Hematopoietic multipotent progenitor cell treated with erythropoietin and hydrocortisone succinate and interleukin-3 and kit ligand, for 15 days (in vitro differentiated cells): Measurements from ENCODE around the gene CADM1.

Experiments used
- DNase-seq: peaks from one replicate; pipeline ENCODE4 v3.0.0-alpha.2; 2015; ENCODE audit warnings: low spot score

CADM1 gene

DNA sequence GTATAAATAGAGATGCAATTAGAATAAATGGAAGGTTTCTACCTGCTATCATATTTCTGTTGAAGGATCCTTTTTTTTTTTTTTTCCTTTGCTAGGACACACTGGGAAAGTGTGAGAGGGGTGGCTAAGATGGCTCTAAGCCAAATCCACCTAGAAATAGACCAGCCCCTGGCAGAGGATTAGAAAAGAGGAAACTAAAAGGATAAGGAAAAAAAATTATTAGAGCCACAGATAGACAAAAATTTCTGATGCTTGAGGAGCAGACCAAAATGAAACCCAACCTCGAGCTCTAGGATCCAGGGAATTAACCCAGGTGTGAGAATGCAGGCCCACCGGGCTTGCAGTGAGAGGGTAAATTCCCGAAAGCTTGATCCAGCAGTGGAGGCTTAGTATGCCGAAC is 262.3 kb downstream of the CADM1 start:
- no peak for DNase-seq

DNA sequence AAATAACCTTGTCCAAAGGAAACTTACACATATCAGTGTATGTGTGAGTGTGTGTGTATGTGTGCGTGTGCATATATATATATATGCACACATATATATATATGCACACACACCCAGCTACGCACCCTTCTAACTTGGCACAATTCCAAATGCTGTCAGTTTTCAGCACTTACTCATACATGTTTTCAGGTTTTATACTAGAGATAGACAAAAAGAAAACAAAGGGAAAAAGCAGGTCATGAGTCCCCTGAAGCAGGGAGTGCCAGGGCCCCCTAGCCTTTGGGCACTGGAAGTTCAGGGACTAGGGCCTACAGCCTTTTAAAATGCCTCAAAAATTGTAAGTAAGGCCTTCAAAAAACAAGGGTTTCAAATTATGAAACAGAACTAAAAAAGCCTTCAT is 265.4 kb downstream of the CADM1 start:
- no peak for DNase-seq

DNA sequence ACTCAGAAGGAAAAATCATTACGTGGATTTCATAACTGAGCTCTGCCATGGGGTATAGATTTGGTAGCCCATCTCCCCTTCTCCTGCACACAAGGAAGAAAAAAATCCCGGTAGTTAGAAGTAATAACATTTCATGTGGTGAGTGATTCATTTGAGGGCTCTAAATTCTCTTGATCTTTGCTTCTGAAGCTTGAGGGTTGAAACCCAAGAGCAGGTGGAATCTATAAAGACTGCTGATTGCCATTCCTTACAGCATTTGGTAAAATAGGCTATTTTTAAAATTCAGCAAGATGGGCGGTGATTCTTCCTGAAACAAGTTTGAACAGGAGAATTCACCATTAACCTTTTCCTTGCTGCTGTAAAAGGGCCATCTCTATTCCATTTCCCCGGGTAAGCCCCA is 266.1 kb downstream of the CADM1 start:
- DNase-seq, result no peak

DNA sequence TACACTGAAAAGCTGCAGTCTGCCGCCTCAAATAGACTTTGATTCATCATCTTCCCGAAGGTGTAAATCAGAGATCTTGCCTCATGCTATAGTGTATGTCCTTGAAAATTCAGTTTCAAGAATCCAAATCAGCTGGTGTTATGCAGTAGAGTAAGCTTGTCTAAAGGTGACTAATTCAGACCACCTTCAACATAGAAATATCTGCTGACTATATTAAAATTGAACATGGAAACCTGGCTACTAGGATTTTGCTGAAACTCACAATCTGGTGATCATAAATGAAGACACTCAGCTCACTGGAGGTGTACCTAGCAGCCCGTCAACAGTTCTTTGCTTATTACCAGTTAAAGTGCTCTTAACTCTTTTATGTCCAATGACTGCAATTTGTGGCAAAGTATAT is 266.6 kb downstream of the CADM1 start:
- DNase-seq, result no peak

DNA sequence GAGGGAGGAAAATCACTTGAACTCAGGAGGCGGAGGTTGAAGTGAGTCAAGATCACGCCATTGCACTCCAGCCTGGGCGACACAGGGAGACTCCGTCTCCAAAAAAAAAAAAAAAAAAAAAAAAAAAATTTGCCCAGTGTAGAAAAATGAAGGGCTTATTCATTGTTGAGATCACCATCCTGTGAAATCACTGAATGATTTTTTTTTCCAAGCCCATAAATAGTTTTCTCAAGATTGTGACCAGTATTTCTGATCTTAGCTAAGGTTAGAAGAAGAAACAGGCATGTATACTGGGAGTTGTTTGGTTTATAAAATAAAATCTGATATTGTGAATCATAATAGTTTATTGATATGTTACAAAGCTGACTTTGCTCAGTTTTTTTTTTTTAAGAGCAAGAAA is 269.4 kb downstream of the CADM1 start:
- no peak for DNase-seq

DNA sequence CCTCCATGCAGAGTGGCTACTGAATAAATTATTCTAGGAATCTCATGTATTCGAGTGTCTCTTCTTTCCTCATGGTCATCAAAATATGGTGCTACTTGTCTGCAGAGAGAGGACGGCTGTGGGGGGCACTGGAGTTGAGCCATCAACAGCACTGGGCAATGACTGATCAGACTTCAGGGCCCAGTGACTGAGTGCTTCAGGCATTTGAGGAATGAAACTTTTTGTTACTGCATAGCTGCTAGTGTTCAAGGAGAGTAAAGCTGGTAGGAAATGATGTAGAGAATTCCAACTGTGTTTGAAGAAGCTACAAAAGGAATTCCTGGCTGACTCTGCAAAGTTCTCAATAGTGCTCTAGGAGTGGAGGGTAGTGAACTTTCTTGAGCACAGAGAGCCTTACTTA is 277.7 kb downstream of the CADM1 start:
- no peak for DNase-seq

DNA sequence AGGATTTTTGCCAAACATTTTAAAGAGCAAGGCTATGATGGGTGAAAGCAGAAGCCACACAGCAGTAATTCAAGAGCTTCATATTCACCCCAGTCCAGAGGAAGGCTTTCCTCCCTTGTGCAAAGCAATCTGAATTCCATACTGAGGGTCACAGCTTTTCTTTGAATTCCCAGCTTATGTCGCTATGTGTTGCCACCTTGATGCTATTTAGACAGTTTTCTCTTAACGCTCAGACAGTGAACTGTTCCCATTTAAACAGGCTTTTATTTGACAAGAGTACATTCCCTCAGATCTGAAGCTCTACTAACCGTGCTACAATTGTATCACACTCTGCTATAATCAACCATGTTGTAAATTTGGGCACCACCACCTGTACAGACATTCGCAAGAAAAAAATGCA is 279.7 kb downstream of the CADM1 start:
- no peak for DNase-seq

DNA sequence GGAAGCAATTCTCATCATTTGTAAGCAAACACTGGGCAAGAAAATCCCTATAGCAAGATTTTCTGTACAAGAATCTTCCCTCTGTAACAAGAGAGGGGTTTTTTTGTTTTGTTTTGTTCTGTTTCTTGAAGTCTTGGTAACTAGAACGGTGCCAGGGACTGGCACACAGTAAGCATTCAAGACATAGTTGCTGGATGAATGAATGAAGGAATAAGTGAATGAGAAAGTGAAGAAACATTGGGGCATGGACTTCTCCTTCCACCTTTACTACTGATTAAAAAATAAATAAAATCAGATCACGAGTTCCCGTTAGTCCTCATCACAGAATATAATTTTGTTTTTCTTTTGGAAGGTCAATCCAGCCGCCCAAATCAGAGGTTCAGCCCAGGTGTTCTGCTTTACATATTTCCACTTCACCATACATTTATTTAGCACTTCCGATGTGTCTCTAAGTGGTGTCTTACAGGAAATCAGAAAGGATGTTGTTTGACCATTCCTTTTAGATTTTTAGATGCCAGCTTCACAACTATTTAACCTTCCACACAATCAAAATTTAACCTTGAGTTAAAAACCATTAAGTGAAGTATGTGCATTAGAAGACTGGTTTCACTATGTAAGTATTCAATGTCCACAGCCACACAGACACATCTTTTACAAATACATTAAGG is 281.2 kb downstream of the CADM1 start:
- no peak for DNase-seq

DNA sequence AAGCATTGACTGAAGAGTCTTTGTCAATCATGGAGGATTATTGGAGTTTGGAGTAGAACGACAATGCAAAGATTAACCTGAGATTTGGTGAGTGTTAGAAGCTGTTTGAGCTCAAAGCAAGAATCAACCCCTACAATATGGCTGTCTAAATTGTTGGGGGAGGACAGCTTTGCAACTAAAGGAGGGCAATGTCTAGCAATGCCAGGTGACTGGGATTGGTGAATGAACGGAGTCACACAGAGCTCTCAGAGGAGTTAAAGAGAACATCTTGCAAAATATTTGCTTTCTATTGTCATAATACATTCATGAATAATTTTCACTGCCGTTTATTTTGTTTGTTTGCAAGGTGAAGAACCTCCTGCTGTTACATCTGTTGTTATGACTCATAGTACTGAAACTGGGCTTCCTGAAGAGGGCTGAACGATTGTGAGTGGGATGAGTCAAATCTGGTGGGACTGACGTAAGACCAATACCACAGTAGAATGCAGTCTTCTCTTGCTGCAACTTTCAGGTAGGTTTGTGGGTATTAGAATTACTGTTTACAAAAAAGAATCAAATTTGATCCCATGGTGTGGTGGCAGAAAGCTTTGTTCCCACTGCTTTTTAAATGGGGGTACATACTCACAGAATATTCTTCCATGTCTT is 281.9 kb downstream of the CADM1 start:
- DNase-seq, result no peak

DNA sequence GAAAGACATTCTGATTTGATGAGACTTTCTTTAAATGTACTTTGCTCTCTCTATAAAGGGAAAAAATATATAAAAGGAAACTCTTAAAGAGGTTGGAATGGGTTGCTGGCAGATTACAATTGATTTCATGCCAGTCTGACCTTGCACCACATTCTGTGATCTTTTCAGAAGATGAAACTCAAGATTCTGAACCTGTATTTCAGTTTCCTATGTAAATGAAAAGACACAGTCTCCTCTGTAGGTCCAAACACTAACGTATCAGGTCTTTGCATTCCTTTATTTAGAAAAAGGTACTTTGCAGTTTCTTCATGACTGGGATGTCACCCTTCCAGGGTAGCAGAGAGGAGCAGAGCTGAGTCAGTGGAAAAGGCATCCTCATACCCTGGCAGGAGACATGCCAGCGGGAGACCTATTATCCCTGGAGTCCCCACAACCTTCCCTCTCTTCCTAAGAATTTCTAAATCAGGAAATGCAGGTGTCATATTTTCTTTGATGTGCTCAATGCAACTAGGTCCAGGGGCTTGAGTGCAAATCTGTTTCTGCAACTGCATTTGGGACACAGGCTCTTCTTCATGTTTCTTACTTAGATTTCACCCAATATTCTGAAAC is 282.6 kb downstream of the CADM1 start:
- DNase-seq, result no peak

DNA sequence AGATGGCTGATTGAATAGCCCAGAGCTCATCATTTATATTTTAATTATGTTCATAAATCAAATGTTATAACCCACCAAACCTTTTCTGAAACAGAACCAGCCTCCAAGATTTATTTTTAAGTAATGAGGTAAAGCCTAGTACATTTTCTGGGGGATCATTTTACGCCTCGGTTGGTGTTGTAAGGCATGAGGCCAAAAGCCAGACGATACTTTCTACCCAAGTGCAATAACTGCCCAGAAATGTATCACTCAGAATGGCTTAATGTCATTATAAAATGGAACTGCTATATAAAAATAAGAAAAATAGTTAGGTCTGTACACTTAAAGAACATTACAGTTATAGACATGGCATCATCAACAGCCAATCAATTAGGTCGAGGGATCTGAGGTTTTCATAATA is 283.3 kb downstream of the CADM1 start:
- no peak for DNase-seq

DNA sequence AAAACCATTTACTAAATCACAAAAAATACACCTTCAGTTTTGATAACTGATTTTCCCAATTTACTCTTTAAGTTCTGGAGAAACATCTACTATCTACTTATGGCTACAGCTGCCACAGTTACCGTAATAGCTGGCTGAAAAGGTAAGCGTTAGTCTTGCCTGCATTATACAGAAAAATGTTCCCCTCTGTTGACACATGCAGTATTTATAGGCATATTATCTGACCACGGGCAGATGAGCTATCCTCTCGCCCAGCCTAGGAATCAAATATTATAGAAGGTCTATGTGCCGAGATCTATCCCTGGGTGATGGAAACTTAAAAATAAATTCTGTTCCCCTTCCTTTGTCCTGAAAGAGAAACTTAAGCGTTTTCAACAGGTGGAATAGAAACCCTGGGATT is 283.8 kb downstream of the CADM1 start:
- DNase-seq, result no peak

DNA sequence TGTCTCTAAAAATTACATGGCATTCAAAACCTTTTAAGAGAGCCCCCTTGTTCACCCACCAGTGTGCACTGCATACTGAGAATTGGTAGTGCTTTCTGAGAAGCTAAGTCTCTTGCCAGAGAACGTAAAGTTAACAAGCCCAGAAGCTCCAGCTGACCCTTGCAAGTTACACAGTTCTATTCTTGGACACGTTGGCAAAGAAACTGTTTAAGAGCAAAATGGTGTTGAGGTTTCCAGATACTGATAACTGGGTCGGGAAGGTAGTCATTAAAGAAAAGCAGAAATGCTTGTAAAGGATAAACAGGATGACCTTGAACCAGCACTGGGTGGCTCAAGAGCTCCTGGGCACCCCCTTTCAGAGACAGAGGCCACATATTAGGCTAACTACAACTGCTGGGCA is 284.8 kb downstream of the CADM1 start:
- no peak for DNase-seq

DNA sequence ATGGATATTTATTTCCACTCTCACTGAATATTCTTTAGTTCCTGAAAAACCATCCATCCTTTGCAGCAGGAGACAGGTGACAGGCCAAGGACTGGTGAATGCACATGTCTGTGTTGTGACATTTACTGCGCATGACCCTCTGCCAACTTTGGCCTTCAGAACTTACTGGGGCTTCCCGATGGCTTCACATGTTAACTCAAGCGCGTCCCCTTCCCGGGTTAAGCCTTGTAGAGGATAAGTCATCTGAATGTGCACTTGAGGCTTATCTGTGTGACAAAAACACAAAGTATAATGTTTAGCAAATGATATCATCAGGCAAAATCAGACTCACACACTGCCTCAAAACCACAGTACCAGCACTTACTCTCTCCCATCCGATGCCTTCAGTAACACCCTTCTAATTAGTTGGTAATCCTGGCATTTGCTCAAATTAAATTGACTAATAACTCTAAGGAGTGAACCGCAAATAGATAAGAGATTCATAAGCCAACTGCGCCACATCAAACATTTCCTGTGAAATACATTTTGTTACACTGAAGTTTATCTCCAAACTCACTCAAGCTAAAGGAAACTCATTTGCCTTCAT is 286.4 kb downstream of the CADM1 start:
- no peak for DNase-seq

DNA sequence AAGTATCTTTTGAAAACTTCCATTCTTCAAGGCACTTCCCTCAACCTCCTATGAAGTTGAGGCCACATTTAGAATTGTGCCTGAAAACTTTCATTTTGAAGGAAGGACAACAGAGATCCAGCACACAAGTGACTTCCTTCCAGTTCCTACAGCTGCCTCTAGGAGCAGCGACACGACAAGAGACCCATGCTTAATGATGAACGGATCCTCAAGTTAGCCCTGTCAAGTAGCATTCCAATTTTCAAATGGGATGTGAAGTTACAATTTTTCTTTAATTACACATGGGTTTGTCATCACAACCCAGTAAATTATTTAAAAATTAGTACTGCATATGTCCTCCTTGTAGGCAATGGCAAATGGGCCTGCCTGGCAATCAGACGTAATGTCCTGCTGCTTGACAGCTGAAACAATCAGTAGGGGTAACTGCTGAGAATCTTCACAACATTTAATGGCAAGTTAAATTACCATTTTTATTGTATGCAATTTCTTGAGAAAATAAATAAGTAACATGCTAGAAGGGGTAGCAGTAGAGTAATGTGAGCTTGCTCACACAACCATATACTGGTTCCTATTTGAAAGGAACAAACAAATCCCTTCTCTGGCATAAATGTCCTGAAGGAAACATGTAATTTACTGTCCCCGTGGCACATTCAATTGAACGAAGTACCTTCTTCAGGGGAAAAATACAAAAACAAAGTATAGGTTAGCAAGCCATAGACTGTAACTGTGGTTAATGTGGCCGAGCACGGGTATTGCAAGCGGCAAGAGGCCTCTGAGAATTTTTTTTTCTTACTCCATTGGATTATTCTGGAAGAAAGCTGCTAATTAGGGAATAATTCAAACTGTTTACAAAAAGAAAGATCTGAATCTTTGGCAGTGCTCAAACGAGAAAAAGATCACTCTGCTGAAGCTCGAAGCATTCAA is 288.3 kb downstream of the CADM1 start:
- DNase-seq, result no peak

DNA sequence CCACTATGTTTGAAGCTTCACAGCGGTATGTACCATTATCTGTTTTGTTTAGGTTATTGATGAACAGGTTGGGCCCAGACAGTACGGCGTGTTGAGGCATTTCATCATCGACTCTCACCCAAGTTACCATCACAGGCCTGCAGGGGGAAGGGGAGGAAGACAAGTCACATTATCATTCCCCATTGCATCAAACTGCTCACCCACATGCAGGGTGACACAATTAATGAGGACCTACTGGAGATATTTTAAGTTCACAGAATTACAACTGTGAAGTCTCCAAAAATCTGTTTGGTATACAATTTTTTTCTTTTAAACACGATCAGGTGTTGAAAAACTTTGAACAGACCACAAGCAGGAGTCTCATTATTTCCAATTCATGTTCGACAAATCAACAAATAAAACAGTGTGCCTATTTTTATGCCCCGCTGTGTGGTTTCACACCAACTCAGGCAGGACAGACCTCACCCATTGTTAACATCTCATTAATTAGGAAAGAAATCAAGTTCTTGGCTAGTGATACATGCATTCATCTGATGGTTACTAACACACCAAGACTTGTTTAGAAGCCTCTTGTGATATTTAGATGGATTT is 289.5 kb downstream of the CADM1 start:
- DNase-seq, result no peak

DNA sequence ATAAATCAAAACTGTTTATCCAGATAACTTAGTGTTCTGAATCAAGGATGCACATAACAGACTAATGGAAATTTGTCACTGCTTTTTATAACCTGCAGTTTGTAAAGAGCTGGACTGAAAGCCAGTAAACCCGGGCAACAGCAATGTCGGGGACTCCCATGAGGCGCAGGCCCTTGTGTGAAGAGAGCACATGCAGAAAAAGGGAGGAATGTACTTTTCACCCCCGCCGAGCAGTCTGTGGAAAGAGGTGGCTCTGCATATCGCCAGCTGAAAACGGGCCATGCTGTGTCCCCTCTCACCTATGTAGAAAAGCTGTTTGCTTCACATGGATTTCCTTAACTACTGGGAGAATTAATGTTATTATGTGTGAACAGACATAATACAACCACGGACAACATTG is 291.2 kb downstream of the CADM1 start:
- DNase-seq, result no peak

DNA sequence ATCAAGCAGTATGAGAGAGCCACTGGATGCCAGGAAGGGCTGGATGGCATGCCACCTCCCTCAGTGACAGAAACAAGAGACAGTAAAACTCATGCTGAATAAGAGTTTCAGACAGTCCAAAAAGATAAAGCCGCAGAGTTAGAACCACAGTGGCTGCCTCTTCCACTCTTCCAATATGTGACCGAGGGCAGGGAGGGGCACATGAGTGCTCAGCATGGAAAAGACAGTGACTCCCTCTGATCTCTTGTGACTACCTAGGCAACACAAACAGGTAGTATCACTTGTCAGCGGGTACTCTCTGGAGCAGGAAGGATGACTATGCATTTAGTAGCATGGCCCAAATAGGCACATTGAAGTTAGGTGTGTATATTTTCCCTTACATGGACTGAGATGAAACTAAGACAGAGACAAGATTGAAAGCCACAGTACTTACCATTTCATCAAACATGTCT is 295.4 kb downstream of the CADM1 start:
- DNase-seq, result no peak

DNA sequence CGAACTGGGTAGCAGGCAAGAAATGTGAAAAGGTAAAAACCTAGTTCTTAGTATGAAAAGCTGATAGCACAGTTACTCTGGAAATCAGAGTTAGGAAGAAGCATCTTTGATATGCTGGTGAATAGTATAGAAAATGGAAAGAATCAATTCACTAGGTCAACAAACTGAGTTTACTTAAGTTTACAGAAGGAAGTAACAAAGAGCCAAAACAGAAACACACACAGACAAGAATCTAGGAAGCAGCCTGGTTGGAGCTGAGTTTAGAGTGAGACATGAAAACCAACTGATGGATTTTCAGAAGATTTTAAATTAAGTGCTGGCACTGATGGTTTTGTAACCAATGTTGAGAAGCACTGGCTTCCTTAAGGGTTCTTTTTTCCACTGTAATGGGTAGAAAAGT is 296.3 kb downstream of the CADM1 start:
- DNase-seq, result no peak

DNA sequence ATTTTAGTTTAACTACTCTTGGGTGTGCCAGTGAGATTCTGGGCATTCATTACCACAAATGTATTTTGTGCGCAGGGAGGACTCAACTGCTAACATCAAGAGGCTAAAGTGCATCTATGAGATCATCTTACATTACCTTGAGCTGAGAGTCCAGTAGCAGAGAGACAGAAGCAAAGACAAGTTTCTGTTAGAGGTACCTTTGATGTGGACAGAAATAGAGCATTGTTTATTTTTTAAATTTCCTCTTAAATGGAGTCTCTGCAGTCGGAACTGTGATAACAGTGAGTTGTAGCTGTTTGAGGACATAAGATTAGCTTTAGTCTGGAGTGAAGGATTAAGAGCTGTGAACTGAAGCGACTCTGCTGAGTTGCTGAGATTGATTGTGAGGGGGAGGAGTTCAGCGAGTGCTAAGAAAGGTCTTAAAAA is 297.0 kb downstream of the CADM1 start:
- DNase-seq, result no peak

DNA sequence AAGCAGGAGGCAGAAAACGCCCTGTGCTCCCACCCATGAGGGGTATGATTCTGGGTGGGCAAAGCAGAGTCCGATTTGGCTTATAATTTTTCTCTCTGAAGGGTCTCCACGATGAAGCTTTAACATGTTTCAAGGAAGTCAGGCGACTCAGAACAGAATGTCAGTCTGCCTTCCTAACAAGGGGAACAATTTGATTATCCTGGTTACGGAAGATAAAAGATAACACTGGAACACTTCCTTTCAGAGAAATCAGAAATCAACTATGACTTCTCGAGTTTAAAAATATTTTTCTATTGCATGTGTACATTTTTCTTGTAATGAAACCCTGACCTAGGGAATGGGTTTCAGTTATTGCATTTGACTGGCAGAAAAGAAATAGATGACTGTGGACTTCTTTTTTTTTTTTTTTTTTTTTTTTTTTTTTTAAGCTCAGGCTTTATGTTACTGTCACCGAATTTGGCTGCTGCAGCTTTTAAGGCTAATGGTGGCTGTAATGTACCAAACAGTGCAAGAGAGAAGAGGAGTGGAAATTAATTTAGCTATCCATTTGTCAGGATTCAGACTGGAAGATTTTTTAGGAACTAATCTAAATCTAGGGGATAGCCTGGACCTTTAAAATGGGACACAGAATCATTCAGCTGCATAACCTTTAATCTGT is 297.7 kb downstream of the CADM1 start:
- DNase-seq, result no peak
